Kidney capillary endothelial cell (primary cell): ENCODE results near the gene SPESP1.
"Not testable (repeated sequence)": the region's sequence is repeated elsewhere in the genome, so short reads cannot be mapped to it uniquely, and the experiment has no call there.

Experiments
- DNase-seq: peaks from one replicate; pipeline ENCODE4 v3.0.0-alpha.2; 2018; ENCODE audit warnings: low spot score

Gene SPESP1

GRCh38 chr15:68963719-68964118, 33.4 kb downstream of the SPESP1 start:
- not testable (repeated sequence) for DNase-seq

DNA sequence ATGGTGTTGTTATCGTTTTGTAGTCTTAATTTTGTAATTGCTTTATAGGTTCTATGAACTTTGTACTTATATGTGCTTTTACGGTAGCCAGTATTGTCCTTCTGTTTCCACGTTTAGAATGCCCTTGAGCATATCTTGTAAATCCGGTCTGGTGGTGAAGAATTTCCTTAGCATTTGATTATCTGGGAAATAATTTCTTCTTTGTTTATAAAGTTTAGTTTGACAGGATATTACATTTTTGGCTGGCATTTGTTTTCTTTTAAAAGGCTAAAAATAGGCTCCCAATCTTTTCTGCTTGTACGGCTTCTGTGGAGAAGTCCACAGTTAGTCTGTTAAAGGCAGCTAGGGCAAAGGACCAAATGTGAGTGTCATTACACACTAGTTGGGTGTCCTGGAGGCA, 36.7 kb downstream of the SPESP1 start:
- DNase-seq = no peak

GRCh38 chr15:68967948-68968347, 37.6 kb downstream of the SPESP1 start:
- DNase-seq = no peak

DNA sequence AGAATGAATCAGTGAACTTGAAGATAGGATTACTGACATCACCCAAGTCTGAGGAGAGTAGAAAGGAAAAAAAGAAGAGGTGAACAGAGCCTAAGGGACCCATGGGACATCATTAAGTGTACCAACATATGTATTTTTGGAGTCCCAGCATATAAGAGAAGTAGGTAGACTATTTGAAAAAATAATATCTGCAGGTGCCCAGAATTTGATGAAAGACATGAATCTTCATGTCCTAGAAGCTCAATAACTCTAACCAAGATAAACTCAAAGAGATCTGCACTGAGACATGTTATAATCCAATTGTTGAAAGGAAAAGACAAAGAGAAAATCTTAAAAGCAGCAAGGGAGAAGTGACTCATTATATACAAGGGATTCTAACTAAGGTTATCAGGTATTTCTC, 39.0 kb downstream of the SPESP1 start:
- no peak for DNase-seq

DNA sequence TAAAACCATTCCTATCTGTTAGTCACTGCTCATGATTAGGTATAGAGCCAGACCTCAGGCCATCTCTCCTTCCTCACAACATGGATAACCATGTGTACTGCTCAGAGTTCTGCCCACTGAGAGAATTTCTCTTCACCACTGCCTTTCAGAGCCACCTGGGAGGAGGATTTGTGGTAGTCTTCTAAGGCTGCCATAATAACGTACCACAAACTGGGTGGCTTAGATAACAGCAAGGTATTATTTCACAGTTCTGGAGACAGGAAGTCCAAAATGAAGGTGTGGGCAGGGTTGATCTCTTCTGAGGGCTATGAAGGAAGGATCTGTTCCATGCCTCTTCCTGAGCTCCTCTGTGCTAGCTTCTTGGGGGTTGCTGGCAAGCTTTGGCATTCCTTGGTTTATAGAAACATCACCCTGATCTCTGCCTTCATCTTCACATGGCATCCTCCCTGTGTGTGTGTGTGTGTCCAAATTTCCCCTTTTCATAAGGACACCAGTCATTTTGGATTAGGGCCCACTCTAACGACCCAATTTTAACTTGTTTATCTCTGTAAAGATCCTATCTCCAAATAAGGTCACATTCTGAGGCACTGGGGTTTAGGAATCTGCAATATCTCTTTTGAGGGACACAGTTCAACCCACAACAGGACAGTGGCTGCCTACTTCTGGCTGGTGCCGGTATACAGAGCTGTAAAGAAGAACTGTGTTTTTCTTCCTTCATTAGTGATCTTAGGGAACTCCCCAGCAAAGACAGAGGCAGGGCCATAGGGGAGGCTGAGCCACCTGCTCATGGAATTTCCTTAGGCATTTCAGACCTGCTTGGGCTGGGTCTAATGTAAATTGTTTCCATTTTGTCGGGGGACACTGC, 42.1 kb downstream of the SPESP1 start:
- no peak for DNase-seq

GRCh38 chr15:68975651-68976160, 45.4 kb downstream of the SPESP1 start:
- not testable (repeated sequence) for DNase-seq

DNA sequence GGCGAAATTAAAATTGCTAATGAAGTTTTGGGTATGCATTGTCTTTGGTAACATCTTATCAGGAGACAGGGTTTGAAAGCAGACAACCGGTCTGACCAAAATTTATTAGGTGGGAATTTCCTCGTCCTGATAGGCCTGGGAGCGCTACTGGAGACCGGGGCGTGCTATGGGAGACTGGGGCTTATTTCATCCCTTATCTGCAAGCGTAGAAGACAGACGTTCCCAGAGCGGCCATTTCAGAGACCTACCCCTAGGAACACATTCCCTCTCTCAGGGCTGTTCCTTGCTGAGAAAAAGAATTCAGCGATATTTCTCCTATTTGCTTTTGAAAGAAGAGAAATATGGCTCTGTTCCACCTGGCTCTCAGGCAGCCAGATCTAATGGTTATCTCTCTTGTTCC, 47.1 kb downstream of the SPESP1 start:
- not testable (repeated sequence) for DNase-seq

DNA sequence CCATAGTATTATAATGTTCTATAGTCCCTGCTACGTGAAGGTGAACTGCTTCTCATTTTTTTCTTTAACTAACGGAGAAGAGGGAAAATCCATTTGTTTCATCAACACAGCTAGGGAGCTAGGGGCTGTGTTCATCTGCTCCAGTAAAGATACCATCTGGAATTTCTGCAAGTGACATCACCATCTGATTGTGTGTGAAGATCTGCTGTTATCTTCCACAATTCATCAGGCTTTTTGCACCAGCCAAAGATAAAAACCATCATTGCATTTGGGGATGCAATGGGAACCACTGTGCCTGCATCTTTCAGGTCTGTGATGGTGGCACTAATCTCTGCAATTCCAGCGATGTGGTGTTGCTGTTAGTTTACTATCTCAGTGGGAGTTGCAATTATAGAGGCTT, 48.7 kb downstream of the SPESP1 start:
- DNase-seq = no peak

GRCh38 chr15:68979816-68980215, 49.5 kb downstream of the SPESP1 start:
- no peak for DNase-seq

DNA sequence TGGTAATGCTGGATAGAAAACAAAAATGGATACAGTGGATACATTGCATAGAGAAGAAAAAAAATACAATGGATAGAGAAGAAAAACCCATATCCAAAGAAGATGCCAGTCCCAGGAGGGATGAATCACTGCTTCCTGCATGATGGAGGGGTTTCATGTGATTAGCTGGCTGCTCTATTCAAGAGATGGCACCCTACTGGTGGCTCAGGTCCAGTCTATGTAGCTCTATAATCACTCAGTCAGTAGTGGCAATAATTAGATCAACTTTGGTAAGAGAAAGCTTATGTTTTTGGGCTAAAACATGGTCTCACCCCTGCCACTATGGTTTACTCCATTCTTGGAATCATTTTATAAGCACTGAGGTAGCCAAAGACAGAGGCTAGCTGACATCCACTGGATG, 50.5 kb downstream of the SPESP1 start:
- DNase-seq = no peak

DNA sequence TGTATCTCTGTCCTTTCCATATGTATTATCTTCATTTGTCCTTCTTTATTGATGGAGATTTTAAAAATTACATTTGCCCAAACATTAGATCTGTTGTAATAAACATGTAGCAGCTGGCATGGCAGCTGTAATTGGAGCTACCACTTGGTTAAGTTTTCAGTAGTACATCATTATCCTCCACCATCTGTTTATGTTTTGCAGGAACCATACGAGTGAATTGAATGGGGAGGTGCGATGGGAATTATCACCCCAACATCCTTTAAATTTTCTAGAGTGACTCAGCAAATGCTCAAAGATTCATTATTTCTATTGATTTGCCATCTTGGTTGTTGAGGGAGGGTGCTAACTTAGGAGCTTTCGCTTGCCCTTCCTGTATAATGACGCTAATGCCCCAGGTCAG, 51.6 kb downstream of the SPESP1 start:
- DNase-seq = no peak

GRCh38 chr15:68982976-68983563, 52.7 kb downstream of the SPESP1 start:
- DNase-seq = no peak

DNA sequence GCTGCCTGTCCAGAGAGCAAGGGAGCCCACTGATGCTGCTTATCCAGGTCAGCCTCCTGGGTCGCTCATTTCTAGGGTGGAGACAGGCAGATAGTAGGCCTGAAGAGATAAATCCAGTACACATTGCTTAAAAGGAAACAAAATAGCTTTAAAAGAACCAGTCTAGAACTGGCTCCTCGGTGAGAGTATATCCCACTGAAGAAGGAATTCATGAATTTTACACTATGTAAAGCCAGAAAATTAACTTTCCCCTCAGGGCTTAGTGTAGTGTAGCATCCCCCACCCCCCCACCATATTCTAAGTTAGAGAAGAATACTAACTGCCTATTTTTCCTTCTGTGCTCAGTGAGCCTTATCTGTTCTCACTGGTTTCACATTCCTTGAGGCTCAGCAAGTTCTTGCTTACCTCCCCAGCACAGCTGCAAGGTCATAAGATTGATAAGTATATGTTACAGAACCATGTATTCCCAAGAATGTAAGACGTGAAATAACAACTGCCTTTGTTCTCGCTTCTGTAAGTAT, 53.7 kb downstream of the SPESP1 start:
- DNase-seq = no peak

GRCh38 chr15:68984586-68984985, 54.3 kb downstream of the SPESP1 start:
- no peak for DNase-seq

DNA sequence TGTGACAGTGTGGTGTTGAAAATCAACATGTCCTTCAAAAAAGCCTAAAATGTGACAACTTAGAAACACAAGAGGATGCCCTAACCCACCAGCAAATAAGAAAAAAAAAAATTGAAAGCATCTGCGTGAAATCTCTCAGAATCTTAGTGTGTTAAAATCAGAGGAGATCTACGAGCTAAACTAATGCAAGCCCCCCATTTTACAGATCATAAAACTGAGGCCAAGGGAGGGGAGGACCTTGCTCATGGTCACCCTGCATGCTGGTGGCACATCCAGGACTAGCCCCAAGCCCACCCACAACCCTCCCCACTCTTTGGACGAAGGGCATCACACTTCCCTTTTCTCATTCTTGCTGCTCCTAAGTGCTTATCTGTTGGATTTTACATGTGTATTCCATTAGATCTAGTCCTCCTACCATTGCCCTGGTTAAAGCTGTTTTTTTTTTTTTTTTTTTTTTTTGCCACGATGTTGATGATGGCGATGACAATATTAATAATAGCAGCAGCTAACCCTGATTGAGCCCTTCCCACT, 55.1 kb downstream of the SPESP1 start:
- DNase-seq = no peak

- DNase-seq = no peak
These were observed 56.0 kb downstream of the SPESP1 start for GRCh38 chr15:68986322-68986721.

DNA sequence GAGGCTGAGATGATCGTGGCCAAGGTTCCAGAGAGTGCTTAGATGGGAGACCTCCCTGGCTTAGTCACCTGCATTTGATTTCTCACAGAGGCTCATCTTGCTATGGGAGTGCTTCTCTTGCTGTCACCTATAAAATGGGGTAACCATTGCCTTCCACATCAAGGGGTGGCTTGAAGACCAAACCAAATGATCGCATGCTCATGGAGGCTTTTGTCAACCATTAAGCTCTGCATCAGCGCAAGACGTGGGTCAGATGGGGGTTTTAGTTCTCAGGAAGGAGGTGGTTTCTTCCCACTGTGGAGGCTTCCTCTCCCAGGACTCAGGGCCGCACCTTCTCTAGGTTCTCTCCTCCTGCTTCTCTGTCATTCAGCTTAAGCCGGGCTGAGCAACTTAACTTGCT, 56.8 kb downstream of the SPESP1 start:
- no peak for DNase-seq

DNA sequence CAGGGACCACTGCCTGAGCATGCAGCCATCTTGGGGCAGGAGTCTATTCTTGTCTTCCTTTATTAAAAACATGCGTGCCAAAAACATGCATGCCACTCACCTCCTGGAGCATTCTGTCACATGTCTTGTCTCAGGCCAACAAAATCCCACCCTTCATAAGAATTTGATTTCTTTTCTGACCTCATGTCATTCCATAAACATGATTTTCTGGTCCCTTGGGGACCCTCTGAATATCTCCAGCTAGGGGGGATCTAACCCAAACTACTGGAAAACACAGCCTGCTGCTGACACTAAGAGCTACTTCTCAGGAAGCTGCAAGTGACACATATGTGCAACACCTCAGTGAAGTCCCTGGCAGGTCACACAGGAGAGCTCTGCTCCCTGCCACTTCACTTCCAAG, 57.4 kb downstream of the SPESP1 start:
- no peak for DNase-seq

DNA sequence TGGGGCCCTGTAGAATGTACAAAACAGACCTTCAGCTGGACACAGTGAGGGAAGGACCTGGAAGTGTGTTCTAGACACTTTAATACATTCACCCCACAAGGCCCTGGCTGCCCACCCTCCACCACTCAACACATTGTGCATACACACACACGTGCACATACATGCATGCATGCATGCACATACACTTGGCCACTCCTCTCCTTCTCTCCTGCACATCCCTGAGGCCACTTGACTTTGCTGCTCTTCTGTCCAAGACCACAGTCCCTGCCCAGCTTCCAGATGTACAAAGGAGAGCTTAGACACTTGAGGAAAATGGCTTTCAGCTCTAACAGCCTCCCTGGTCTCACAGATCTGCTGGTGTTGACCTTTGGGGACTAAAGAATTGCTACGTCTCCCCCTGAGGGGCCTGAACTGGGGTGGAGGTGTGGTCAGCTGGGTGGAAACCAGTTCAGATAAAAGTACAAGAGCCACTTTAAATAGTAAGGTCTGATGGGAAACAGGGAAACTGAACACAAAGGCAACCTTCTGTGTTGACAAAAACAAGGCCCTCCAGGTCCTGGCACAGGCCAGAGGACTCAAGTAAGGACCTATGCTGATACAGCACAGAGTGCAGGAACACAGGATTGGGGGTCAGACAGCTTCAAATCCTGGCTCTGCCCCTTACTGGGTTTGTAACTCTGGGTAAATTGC, 59.4 kb downstream of the SPESP1 start:
- DNase-seq = no peak

- DNase-seq = no peak
These were observed 60.1 kb downstream of the SPESP1 start for GRCh38 chr15:68990231-68990991.

DNA sequence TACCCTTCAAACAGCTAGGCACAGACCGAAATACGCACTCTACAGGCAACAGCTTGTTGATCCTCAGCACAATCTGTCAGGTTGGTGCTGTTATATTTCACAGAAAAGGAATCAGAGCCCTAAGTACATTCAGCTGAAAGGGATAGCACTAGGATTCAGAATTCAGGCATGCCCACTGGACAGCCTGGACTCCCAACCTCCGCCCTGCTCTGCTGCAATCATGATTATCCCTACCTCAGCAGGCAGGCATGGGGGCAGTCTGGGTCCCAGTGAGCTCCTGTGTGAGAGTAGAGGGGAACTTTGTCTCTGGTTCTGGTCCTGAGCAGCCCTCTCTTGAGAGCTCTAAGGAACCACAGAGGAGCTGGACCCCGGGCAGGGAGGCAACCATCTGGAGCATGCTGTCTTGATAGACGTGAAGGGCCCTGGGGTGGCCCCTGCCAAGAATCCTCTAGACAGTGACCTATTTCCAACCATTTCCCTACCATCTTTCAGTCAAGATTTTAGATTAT, 60.7 kb downstream of the SPESP1 start:
- no peak for DNase-seq
